Kidney (tissue), 14 donors: Measurements from ENCODE around the gene SNUPN. TPM values are rescaled to one million over a fixed set of nuclear protein-coding genes. Genes with fewer than 3 reads are reported as not detected.

Experiments
- DNase-seq, 5 donors: peaks; one replicate each; pipeline ENCODE4 v3.0.0-alpha.2; 2013 to 2020
- FAIRE-seq: peaks from 2 replicates; lab custom pipeline; 2012; peaks lifted over from hg19 to GRCh38; lab: Jason Lieb, UNC
- H3K27ac ChIP-seq, 2 donors: one replicate each; pipeline ENCODE4 v1.7.0; 2013; ENCODE audit warnings: low read depth in 2 of 2, low read length in 2 of 2, inconsistent platforms in 1 of 2
- H3K27me3 ChIP-seq: one replicate; pipeline ENCODE4 v1.7.1; 2013; ENCODE audit warnings: low read length, inconsistent platforms; ENCODE audit not compliant: control insufficient read depth, insufficient read depth
- H3K36me3 ChIP-seq, 3 donors: one replicate each; pipeline versions ENCODE4 v1.7.0 to v1.7.1; 2013; ENCODE audit warnings: low read length in 3 of 3, control low read depth in 1 of 3, inconsistent platforms in 1 of 3; ENCODE audit not compliant: insufficient read depth in 3 of 3, control insufficient read depth in 2 of 3
- H3K4me1 ChIP-seq, 3 donors: one replicate each; pipeline versions ENCODE4 v1.7.0 to v1.7.1; 2013; ENCODE audit warnings: low read length in 3 of 3, inconsistent platforms in 1 of 3, low read depth in 1 of 3; ENCODE audit not compliant: control insufficient read depth in 2 of 3, insufficient read depth in 2 of 3
- H3K4me3 ChIP-seq, 3 donors: one replicate each; pipeline versions ENCODE4 v1.7.0 to v1.8.1; 2013; ENCODE audit warnings: low read length in 3 of 3, control low read depth in 1 of 3, inconsistent platforms in 1 of 3
- H3K9ac ChIP-seq, 3 donors: one replicate each; pipeline versions ENCODE4 v1.7.0 to v1.7.1; 2013; ENCODE audit warnings: low read length in 3 of 3, control low read depth in 1 of 3, inconsistent platforms in 1 of 3
- H3K9me3 ChIP-seq, 3 donors: one replicate each; pipeline versions ENCODE4 v1.7.0 to v1.7.1; 2013; ENCODE audit warnings: low read length in 3 of 3, control low read depth in 1 of 3, inconsistent platforms in 1 of 3; ENCODE audit not compliant: control insufficient read depth in 2 of 3, insufficient read depth in 1 of 3
- CTCF ChIP-seq: IDR thresholded peaks from 3 replicates; pipeline ENCODE4 v1.5.1; 2012; ENCODE audit warnings: mild to moderate bottlenecking, moderate library complexity, borderline replicate concordance; ENCODE audit not compliant: insufficient read depth; ENCODE audit errors: extremely low read depth
- intact Hi-C: fragments of 100-400 bp; cut with DNase I; formaldehyde crosslinking; loops from one replicate; pipeline ENCODE4 v1.11.1; 2022
- polyA plus RNA-seq: library from polyadenylated mRNA; stranded (reverse); fragments of 350-450 nt; fragmentation: Illumina TruSeq; extraction: RNeasy Lipid Tissue Mini Kit (QIAGEN cat#74804); gene quantifications from one replicate; pipeline ENCODE4 v1.2.3, GENCODE V29; 2014; ENCODE audit warnings: low read depth, low replicate concordance; ENCODE audit not compliant: insufficient read depth
- total RNA-seq: library from RNA; stranded (reverse); fragmentation: NEBNext Ultra II Directional; extraction: Animal tissue kit (Norgen Biotek cat#: 25700); gene quantifications from one replicate; pipeline ENCODE4 v1.2.1, GENCODE V29; 2021
- donor health status: control.
- donor health status: control.
- donor health status: control.
- donor health status: control.
- donor health status: control.
- donor health status: DM: yes; HTN: yes; CAD: no.
- donor health status: Normal renal cell carcinoma (clear cell type).

Gene SNUPN
- total and polyA plus RNA-seq, 2 donors from 2014 or later: 24.1 to 37.4 TPM

- H3K9me3 ChIP-seq: no peaks in the 10 kb centered on the region
- H3K9ac ChIP-seq: no peak overlapping the region
- no peak for DNase-seq
- H3K27me3 ChIP-seq: no peaks in the 10 kb centered on the region
- peaks cover 0 to 4% (median 3%) of the 10 kb centered on the region in 3 donors for H3K4me1 ChIP-seq
- H3K36me3 ChIP-seq: no peaks in the 10 kb centered on the region
- no peak overlapping the region for H3K4me3 ChIP-seq
- no peak overlapping the region for H3K27ac ChIP-seq
- intact Hi-C loops: no loop called here
- no peak for TF ChIP-seq CTCF
- FAIRE-seq: no peak
Observed at GRCh38 chr15:75573648-75574384, 51.7 kb downstream of the SNUPN start.

- TF ChIP-seq CTCF: no peak
- Histone ChIP-seq H3K36me3 (no peaks in the 10 kb centered on the region), H3K9me3 (no peaks in the 10 kb centered on the region), H3K4me1 (peaks cover 0 to 3% (median 0%) of the 10 kb centered on the region in 3 donors), H3K27me3 (no peaks in the 10 kb centered on the region), H3K9ac (no peak overlapping the region), H3K4me3 (no peak overlapping the region), H3K27ac (no peak overlapping the region)
- FAIRE-seq (no peak), DNase-seq (no peak)
- intact Hi-C loops: no loop called here
Observed at GRCh38 chr15:75570126-75570845, 55.2 kb downstream of the SNUPN start.

GRCh38 chr15:75565062-75565970 lies 60.2 kb downstream of the SNUPN start:
- H3K36me3 ChIP-seq: no peaks in the 10 kb centered on the region
- H3K9ac ChIP-seq: no peak overlapping the region
- intact Hi-C loops: no loop called here
- no peak for FAIRE-seq
- no peak overlapping the region for H3K4me3 ChIP-seq
- H3K4me1 ChIP-seq: no peaks in the 10 kb centered on the region
- no peak overlapping the region for H3K27ac ChIP-seq
- H3K9me3 ChIP-seq: no peaks in the 10 kb centered on the region
- no peak for TF ChIP-seq CTCF
- DNase-seq: no peak
- no peaks in the 10 kb centered on the region for H3K27me3 ChIP-seq
